GM21825 (cell line): ENCODE measurements around the gene MMP8.

Source experiments
- ATAC-seq: cut with Tn5 transposase; IDR thresholded peaks from one replicate; pipeline ENCODE4 v1.9.1; 2021; ENCODE audit warnings: mild to moderate bottlenecking, moderate library complexity; ENCODE audit not compliant: unreplicated experiment

The MMP8 gene

GRCh38 chr11:102662607-102663006, 62.1 kb downstream of the MMP8 start:
- no peak for ATAC-seq
